ENCODE results near the gene PNPO.

The PNPO gene

GRCh38 chr17:47945529-47946508 is 4.4 kb downstream of the PNPO start:
- Histone ChIP-seq H3K4me1 (ENCODE audit: insufficient read depth, low read length, severe bottlenecking) (peaks cover 38% of the 10 kb centered on the region), H2AFZ (ENCODE audit: low read length) (no peak overlapping the region), H3K27ac (ENCODE audit: low read depth, low read length, poor library complexity, severe bottlenecking) (no peak overlapping the region), H3K9me2 (ENCODE audit: low read depth, low read length) (no peaks in the 10 kb centered on the region), H3K4me2 (ENCODE audit: low read length) (no peak overlapping the region), H3K36me3 (ENCODE audit: insufficient read depth, low read length) (peaks cover 51% of the 10 kb centered on the region), H3K27me3 (ENCODE audit: insufficient read depth, low read length) (no peaks in the 10 kb centered on the region), H3K9me3 (ENCODE audit: low read length) (no peaks in the 10 kb centered on the region), H3K9ac (ENCODE audit: low read length) (no peak overlapping the region), H3K79me2 (ENCODE audit: insufficient read depth, low read length) (no peaks in the 10 kb centered on the region), H3F3A (ENCODE audit: insufficient read depth, low read length) (no peaks in the 10 kb centered on the region), H4K20me1 (ENCODE audit: insufficient read depth, low read length) (no peaks in the 10 kb centered on the region), H3K4me3 (ENCODE audit: low read depth, low read length, poor library complexity, severe bottlenecking) (no peak overlapping the region)
- TF ChIP-seq CTCF (IDR thresholded peaks at IDR 0.05; ENCODE audit: low read length) (no peak), EZH2 (IDR thresholded peaks at IDR 0.05; ENCODE audit: borderline replicate concordance, low read length) (no peak)

GRCh38 chr17:47946516-47946915 is 5.1 kb downstream of the PNPO start:
- H3K4me2 ChIP-seq (ENCODE audit: low read length): no peak overlapping the region
- H3K27me3 ChIP-seq (ENCODE audit: insufficient read depth, low read length): no peaks in the 10 kb centered on the region
- H3K9me3 ChIP-seq (ENCODE audit: low read length): no peaks in the 10 kb centered on the region
- no peak overlapping the region for H3K4me3 ChIP-seq (ENCODE audit: low read depth, low read length, poor library complexity, severe bottlenecking)
- H4K20me1 ChIP-seq (ENCODE audit: insufficient read depth, low read length): no peaks in the 10 kb centered on the region
- H3F3A ChIP-seq (ENCODE audit: insufficient read depth, low read length): no peaks in the 10 kb centered on the region
- H3K9ac ChIP-seq (ENCODE audit: low read length): no peak overlapping the region
- H2AFZ ChIP-seq (ENCODE audit: low read length): no peak overlapping the region
- TF ChIP-seq EZH2 (IDR thresholded peaks at IDR 0.05; ENCODE audit: borderline replicate concordance, low read length) (no peak), CTCF (IDR thresholded peaks at IDR 0.05; ENCODE audit: low read length) (no peak)
- peaks cover 34% of the 10 kb centered on the region for H3K4me1 ChIP-seq (ENCODE audit: insufficient read depth, low read length, severe bottlenecking)
- H3K79me2 ChIP-seq (ENCODE audit: insufficient read depth, low read length): no peaks in the 10 kb centered on the region
- H3K36me3 ChIP-seq (ENCODE audit: insufficient read depth, low read length): peaks cover 55% of the 10 kb centered on the region
- H3K27ac ChIP-seq (ENCODE audit: low read depth, low read length, poor library complexity, severe bottlenecking): no peak overlapping the region
- no peaks in the 10 kb centered on the region for H3K9me2 ChIP-seq (ENCODE audit: low read depth, low read length)

GRCh38 chr17:47946929-47947397 is 5.6 kb downstream of the PNPO start:
- Histone ChIP-seq H3F3A (ENCODE audit: insufficient read depth, low read length) (no peaks in the 10 kb centered on the region), H3K4me2 (ENCODE audit: low read length) (no peak overlapping the region), H3K9me3 (ENCODE audit: low read length) (no peaks in the 10 kb centered on the region), H3K9ac (ENCODE audit: low read length) (no peak overlapping the region), H3K36me3 (ENCODE audit: insufficient read depth, low read length) (peaks cover 58% of the 10 kb centered on the region), H4K20me1 (ENCODE audit: insufficient read depth, low read length) (no peaks in the 10 kb centered on the region), H3K27ac (ENCODE audit: low read depth, low read length, poor library complexity, severe bottlenecking) (no peak overlapping the region), H3K79me2 (ENCODE audit: insufficient read depth, low read length) (no peaks in the 10 kb centered on the region), H2AFZ (ENCODE audit: low read length) (no peak overlapping the region), H3K4me3 (ENCODE audit: low read depth, low read length, poor library complexity, severe bottlenecking) (no peak overlapping the region), H3K27me3 (ENCODE audit: insufficient read depth, low read length) (no peaks in the 10 kb centered on the region), H3K9me2 (ENCODE audit: low read depth, low read length) (no peaks in the 10 kb centered on the region), H3K4me1 (ENCODE audit: insufficient read depth, low read length, severe bottlenecking) (peaks cover 33% of the 10 kb centered on the region)
- no peak for TF ChIP-seq EZH2 (IDR thresholded peaks at IDR 0.05; ENCODE audit: borderline replicate concordance, low read length)
- TF ChIP-seq CTCF (IDR thresholded peaks at IDR 0.05; ENCODE audit: low read length): peak; percentile 89

All from OCI-LY1 (cell line).